GM12865 (cell line): Measurements from ENCODE around the gene CFAP100.

Experiments used
- DNase-seq: peaks from one replicate; pipeline ENCODE4 v3.0.0; 2010; ENCODE audit warnings: low read depth
- H3K4me3 ChIP-seq: 2 replicates; pipeline ENCODE4 v1.5.1; 2011; ENCODE audit warnings: mild to moderate bottlenecking, low read depth, low read length, control low read depth
- CTCF ChIP-seq: IDR thresholded peaks from 2 replicates; pipeline ENCODE4 v1.5.1; 2011; ENCODE audit warnings: low read length, control low read depth, low read depth, inconsistent platforms; ENCODE audit not compliant: insufficient read depth; ENCODE audit errors: missing control alignments

The CFAP100 gene

GRCh38 chr3:126417981-126418530, 23.3 kb downstream of the CFAP100 start:
- no peak overlapping the region for H3K4me3 ChIP-seq
- DNase-seq, result no peak
- no peak for TF ChIP-seq CTCF

- no peak overlapping the region for H3K4me3 ChIP-seq
- DNase-seq, result no peak
- no peak for TF ChIP-seq CTCF
Observed at GRCh38 chr3:126418661-126419131, 24.0 kb downstream of the CFAP100 start.

GRCh38 chr3:126419151-126419703, 24.5 kb downstream of the CFAP100 start:
- no peak for DNase-seq
- TF ChIP-seq CTCF, result no peak

GRCh38 chr3:126419886-126420786, 25.4 kb downstream of the CFAP100 start:
- TF ChIP-seq CTCF, result no peak
- no peak for DNase-seq
- H3K4me3 ChIP-seq, result no peak overlapping the region

More at GRCh38 chr3:126419151-126419703, 24.5 kb downstream of the CFAP100 start:
- no peak overlapping the region for H3K4me3 ChIP-seq

GRCh38 chr3:126421573-126422119, 26.9 kb downstream of the CFAP100 start:
- no peak for TF ChIP-seq CTCF
- H3K4me3 ChIP-seq, result no peak overlapping the region
- no peak for DNase-seq

GRCh38 chr3:126422121-126422520, 27.4 kb downstream of the CFAP100 start:
- no peak for TF ChIP-seq CTCF
- DNase-seq, result no peak
- H3K4me3 ChIP-seq, result no peak overlapping the region
